Measurements from ENCODE around the gene WNT9B.

WNT9B gene

GRCh38 chr17:46869975-46870803, 18.8 kb downstream of the WNT9B start:
- TF ChIP-seq POLR2AphosphoS5 (IDR thresholded peaks at IDR 0.05; ENCODE audit: borderline replicate concordance, low read depth, low read length) = no peak
- TF ChIP-seq EZH2 (IDR thresholded peaks at IDR 0.05) = no peak
- TF ChIP-seq FOXP2 (optimal IDR thresholded peaks at IDR 0.05; ENCODE audit: control extremely low read depth, extremely low read length, insufficient read depth) = no peak
- no peak for DNase-seq (ENCODE audit: low read depth, low spot score)
- H3K9me3 ChIP-seq (ENCODE audit: low read depth, low read length) = no peaks in the 10 kb centered on the region

GRCh38 chr17:46872421-46872820, 21.0 kb downstream of the WNT9B start:
- H3K36me3 ChIP-seq (ENCODE audit: insufficient read depth, low read length) = no peaks in the 10 kb centered on the region
- H3K9ac ChIP-seq (ENCODE audit: insufficient read length) = no peak overlapping the region
- DNase-seq (ENCODE audit: low read depth, low spot score) = no peak
- no peaks in the 10 kb centered on the region for H3K9me3 ChIP-seq (ENCODE audit: low read depth, low read length)
- no peak overlapping the region for H3K27ac ChIP-seq
- TF ChIP-seq POLR2AphosphoS5 (IDR thresholded peaks at IDR 0.05; ENCODE audit: borderline replicate concordance, low read depth, low read length) = no peak
- TF ChIP-seq EZH2 (IDR thresholded peaks at IDR 0.05) = no peak
- no peak for TF ChIP-seq FOXP2 (optimal IDR thresholded peaks at IDR 0.05; ENCODE audit: control extremely low read depth, extremely low read length, insufficient read depth)
- no peak overlapping the region for H3K4me3 ChIP-seq

More at GRCh38 chr17:46869975-46870803, 18.8 kb downstream of the WNT9B start:
- Histone ChIP-seq H3K27ac (no peak overlapping the region), H3K4me3 (no peak overlapping the region), H3K9ac (ENCODE audit: insufficient read length) (no peak overlapping the region), H3K36me3 (ENCODE audit: insufficient read depth, low read length) (no peaks in the 10 kb centered on the region)

- TF ChIP-seq FOXP2 (optimal IDR thresholded peaks at IDR 0.05; ENCODE audit: control extremely low read depth, extremely low read length, insufficient read depth) = no peak
- TF ChIP-seq POLR2AphosphoS5 (IDR thresholded peaks at IDR 0.05; ENCODE audit: borderline replicate concordance, low read depth, low read length) = no peak
- no peak for TF ChIP-seq EZH2 (IDR thresholded peaks at IDR 0.05)
- Histone ChIP-seq H3K9ac (ENCODE audit: insufficient read length) (no peak overlapping the region), H3K9me3 (ENCODE audit: low read depth, low read length) (no peaks in the 10 kb centered on the region), H3K27ac (no peak overlapping the region), H3K4me3 (no peak overlapping the region), H3K36me3 (ENCODE audit: insufficient read depth, low read length) (no peaks in the 10 kb centered on the region)
- DNase-seq (ENCODE audit: low read depth, low spot score) = no peak
Observed at GRCh38 chr17:46873941-46874645, 22.7 kb downstream of the WNT9B start.

GRCh38 chr17:46874906-46875305, 23.5 kb downstream of the WNT9B start:
- no peak overlapping the region for H3K9ac ChIP-seq (ENCODE audit: insufficient read length)
- no peaks in the 10 kb centered on the region for H3K9me3 ChIP-seq (ENCODE audit: low read depth, low read length)
- H3K4me3 ChIP-seq = no peak overlapping the region
- H3K36me3 ChIP-seq (ENCODE audit: insufficient read depth, low read length) = no peaks in the 10 kb centered on the region
- H3K27ac ChIP-seq = no peak overlapping the region
- TF ChIP-seq EZH2 (IDR thresholded peaks at IDR 0.05) (no peak), POLR2AphosphoS5 (IDR thresholded peaks at IDR 0.05; ENCODE audit: borderline replicate concordance, low read depth, low read length) (no peak), FOXP2 (optimal IDR thresholded peaks at IDR 0.05; ENCODE audit: control extremely low read depth, extremely low read length, insufficient read depth) (no peak)
- DNase-seq (ENCODE audit: low read depth, low spot score) = no peak

GRCh38 chr17:46875849-46876352, 24.5 kb downstream of the WNT9B start:
- no peak for TF ChIP-seq EZH2 (IDR thresholded peaks at IDR 0.05)
- no peak for TF ChIP-seq POLR2AphosphoS5 (IDR thresholded peaks at IDR 0.05; ENCODE audit: borderline replicate concordance, low read depth, low read length)
- no peak for TF ChIP-seq FOXP2 (optimal IDR thresholded peaks at IDR 0.05; ENCODE audit: control extremely low read depth, extremely low read length, insufficient read depth)
- no peak overlapping the region for H3K9ac ChIP-seq (ENCODE audit: insufficient read length)
- H3K36me3 ChIP-seq (ENCODE audit: insufficient read depth, low read length) = no peaks in the 10 kb centered on the region
- no peak for DNase-seq (ENCODE audit: low read depth, low spot score)
- H3K27ac ChIP-seq = no peak overlapping the region
- H3K9me3 ChIP-seq (ENCODE audit: low read depth, low read length) = no peaks in the 10 kb centered on the region
- no peak overlapping the region for H3K4me3 ChIP-seq

- Histone ChIP-seq H3K4me3 (no peak overlapping the region), H3K9me3 (ENCODE audit: low read depth, low read length) (no peaks in the 10 kb centered on the region)
- no peak for DNase-seq (ENCODE audit: low read depth, low spot score)
Observed at GRCh38 chr17:46876353-46876887, 25.0 kb downstream of the WNT9B start.

GRCh38 chr17:46876926-46877325, 25.5 kb downstream of the WNT9B start:
- H3K9ac ChIP-seq (ENCODE audit: insufficient read length) = no peak overlapping the region
- no peaks in the 10 kb centered on the region for H3K36me3 ChIP-seq (ENCODE audit: insufficient read depth, low read length)
- no peak overlapping the region for H3K27ac ChIP-seq
- DNase-seq (ENCODE audit: low read depth, low spot score) = no peak
- no peak overlapping the region for H3K4me3 ChIP-seq
- TF ChIP-seq POLR2AphosphoS5 (IDR thresholded peaks at IDR 0.05; ENCODE audit: borderline replicate concordance, low read depth, low read length) (no peak), EZH2 (IDR thresholded peaks at IDR 0.05) (no peak), FOXP2 (optimal IDR thresholded peaks at IDR 0.05; ENCODE audit: control extremely low read depth, extremely low read length, insufficient read depth) (no peak)
- no peaks in the 10 kb centered on the region for H3K9me3 ChIP-seq (ENCODE audit: low read depth, low read length)

More at GRCh38 chr17:46876353-46876887, 25.0 kb downstream of the WNT9B start:
- TF ChIP-seq FOXP2 (optimal IDR thresholded peaks at IDR 0.05; ENCODE audit: control extremely low read depth, extremely low read length, insufficient read depth) = no peak
- TF ChIP-seq POLR2AphosphoS5 (IDR thresholded peaks at IDR 0.05; ENCODE audit: borderline replicate concordance, low read depth, low read length) = no peak
- TF ChIP-seq EZH2 (IDR thresholded peaks at IDR 0.05) = no peak
- H3K9ac ChIP-seq (ENCODE audit: insufficient read length) = no peak overlapping the region
- H3K27ac ChIP-seq = no peak overlapping the region
- H3K36me3 ChIP-seq (ENCODE audit: insufficient read depth, low read length) = no peaks in the 10 kb centered on the region

GRCh38 chr17:46877466-46877865, 26.1 kb downstream of the WNT9B start:
- no peak overlapping the region for H3K4me3 ChIP-seq
- H3K9me3 ChIP-seq (ENCODE audit: low read depth, low read length) = no peaks in the 10 kb centered on the region
- no peak overlapping the region for H3K9ac ChIP-seq (ENCODE audit: insufficient read length)
- TF ChIP-seq FOXP2 (optimal IDR thresholded peaks at IDR 0.05; ENCODE audit: control extremely low read depth, extremely low read length, insufficient read depth) (no peak), POLR2AphosphoS5 (IDR thresholded peaks at IDR 0.05; ENCODE audit: borderline replicate concordance, low read depth, low read length) (no peak), EZH2 (IDR thresholded peaks at IDR 0.05) (no peak)
- H3K27ac ChIP-seq = no peak overlapping the region
- H3K36me3 ChIP-seq (ENCODE audit: insufficient read depth, low read length) = no peaks in the 10 kb centered on the region
- DNase-seq (ENCODE audit: low read depth, low spot score) = no peak
